ENCODE measurements around the gene TMPRSS4. TPM values are rescaled to one million over a fixed set of nuclear protein-coding genes. Genes with fewer than 3 reads are reported as not detected.

The TMPRSS4 gene
- total and polyA plus RNA-seq, 9 of the 15 experiments (the other 6 are each of a cell fraction or from before 2014, with no cell fraction given): 4.0 to 10.0 (median 5.6) TPM

DNA sequence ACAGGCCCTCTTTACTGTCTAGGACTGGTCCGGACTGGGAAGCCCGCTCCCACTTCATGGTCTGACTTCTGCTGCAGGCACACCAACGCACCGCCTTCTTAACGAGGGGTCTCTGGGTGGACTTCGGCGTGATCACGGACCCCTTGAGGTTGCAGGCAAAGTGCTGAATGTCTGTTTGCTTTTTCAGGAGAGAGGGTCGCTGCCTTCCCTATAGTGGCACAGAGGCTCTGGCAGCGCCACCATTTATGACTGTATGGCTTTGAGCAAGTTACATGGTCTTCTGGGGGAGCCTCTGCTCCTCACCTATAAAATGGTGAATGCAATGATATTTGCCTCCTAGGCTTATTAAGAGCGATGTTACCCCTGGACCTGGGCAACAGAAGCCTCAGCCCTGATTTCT lies 77.1 kb downstream of the TMPRSS4 start:
- ChIA-PET CTCF (ENCODE audit: low intra/inter-chr PET ratio) (no interaction called here), POLR2A (interaction anchor here (0.9 kb wide), 1 partner anchor 9 kb away, joined by 3 read pairs; no protein-coding TSS in a partner anchor)
- Histone ChIP-seq H3K4me3 (no peak overlapping the region), H4K20me1 (replicated peaks; ENCODE audit: control insufficient read depth, insufficient read depth, low read length) (0 out of 2 replicates have a peak, but pooled peaks cover 4% of the 10 kb centered on the region), H3K9me1 (ENCODE audit: control insufficient read depth, insufficient read depth, low read length) (no peaks in the 10 kb centered on the region), H3K9ac (ENCODE audit: insufficient read depth in 1 of 2, low read depth in 2 of 2, low read length in 2 of 2) (no peak overlapping the region), H2AFZ (ENCODE audit: low read depth, low read length) (no peak overlapping the region), H3K27me3 (ENCODE audit: control insufficient read depth in 2 of 2, insufficient read depth in 2 of 2, low read length in 2 of 2) (peaks cover 55 to 98% of the 10 kb centered on the region in 2 experiments; a peak in 4 of 5 replicates), H3K27ac (ENCODE audit: extremely low read depth, low read depth, low read length) (no peak overlapping the region), H3K4me2 (ENCODE audit: insufficient read depth, low read length) (no peak overlapping the region), H3K4me1 (replicated peaks in 1 of 2; ENCODE audit: control insufficient read depth in 2 of 2, insufficient read depth in 2 of 2, low read length in 2 of 2) (peaks cover 0 to 16% of the 10 kb centered on the region in 2 experiments; a peak in 2 of 5 replicates), H3K79me2 (ENCODE audit: control insufficient read depth, insufficient read depth, low read length) (no peaks in the 10 kb centered on the region), H3K9me3 (replicated peaks; ENCODE audit: control insufficient read depth, insufficient read depth, low read depth, low read length) (no peaks in the 10 kb centered on the region), H3K36me3 (ENCODE audit: control insufficient read depth, insufficient read depth, low read length) (no peaks in the 10 kb centered on the region)
- intact Hi-C loops (cut with micrococcal nuclease): no loop called here
- BruUV-seq (replicated peaks): no TSS peak
- FAIRE-seq (no peak), ATAC-seq (no peak), DNase-seq (ENCODE audit: extremely low read depth in 1 of 4, low spot score in 3 of 4) (no peak)
- in situ Hi-C loops (cut with MboI): no loop called here
- WGBS (ENCODE audit: insufficient coverage, low coverage, missing lambda C conversion rate): 3% methylated on average over 11 of the region's 11 CpGs
- TF ChIP-seq ZNF318 (IDR thresholded peaks at IDR 0.05; ENCODE audit: borderline replicate concordance in 1 of 2, low read depth in 1 of 2) (no peak), HDAC6 (IDR thresholded peaks at IDR 0.05; ENCODE audit: low read depth, low read length) (no peak), NR3C1 (CRISPR knock-in tag; IDR thresholded peaks at IDR 0.05) (no peak), ZBTB40 (IDR thresholded peaks at IDR 0.05) (no peak), ZBTB40 (CRISPR knock-in tag; IDR thresholded peaks at IDR 0.05) (no peak)
